K562 treated with DMSO at 1 percent for 12 hours (cell line): ENCODE measurements around the gene SNRNP35. TPM values are rescaled to one million over a fixed set of nuclear protein-coding genes. Genes with fewer than 3 reads are reported as not detected.

ENCODE experiments used
- total RNA-seq: library from RNA; unstranded; fragments of 300-600 nt; gene quantifications from 2 replicates; pipeline ENCODE4 v1.2.3, GENCODE V29; 2022; ENCODE audit not compliant: insufficient read depth

Gene SNRNP35, protein sequence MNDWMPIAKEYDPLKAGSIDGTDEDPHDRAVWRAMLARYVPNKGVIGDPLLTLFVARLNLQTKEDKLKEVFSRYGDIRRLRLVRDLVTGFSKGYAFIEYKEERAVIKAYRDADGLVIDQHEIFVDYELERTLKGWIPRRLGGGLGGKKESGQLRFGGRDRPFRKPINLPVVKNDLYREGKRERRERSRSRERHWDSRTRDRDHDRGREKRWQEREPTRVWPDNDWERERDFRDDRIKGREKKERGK
- total RNA-seq: 12.6 and 22.7 TPM in 2 replicates

DNA sequence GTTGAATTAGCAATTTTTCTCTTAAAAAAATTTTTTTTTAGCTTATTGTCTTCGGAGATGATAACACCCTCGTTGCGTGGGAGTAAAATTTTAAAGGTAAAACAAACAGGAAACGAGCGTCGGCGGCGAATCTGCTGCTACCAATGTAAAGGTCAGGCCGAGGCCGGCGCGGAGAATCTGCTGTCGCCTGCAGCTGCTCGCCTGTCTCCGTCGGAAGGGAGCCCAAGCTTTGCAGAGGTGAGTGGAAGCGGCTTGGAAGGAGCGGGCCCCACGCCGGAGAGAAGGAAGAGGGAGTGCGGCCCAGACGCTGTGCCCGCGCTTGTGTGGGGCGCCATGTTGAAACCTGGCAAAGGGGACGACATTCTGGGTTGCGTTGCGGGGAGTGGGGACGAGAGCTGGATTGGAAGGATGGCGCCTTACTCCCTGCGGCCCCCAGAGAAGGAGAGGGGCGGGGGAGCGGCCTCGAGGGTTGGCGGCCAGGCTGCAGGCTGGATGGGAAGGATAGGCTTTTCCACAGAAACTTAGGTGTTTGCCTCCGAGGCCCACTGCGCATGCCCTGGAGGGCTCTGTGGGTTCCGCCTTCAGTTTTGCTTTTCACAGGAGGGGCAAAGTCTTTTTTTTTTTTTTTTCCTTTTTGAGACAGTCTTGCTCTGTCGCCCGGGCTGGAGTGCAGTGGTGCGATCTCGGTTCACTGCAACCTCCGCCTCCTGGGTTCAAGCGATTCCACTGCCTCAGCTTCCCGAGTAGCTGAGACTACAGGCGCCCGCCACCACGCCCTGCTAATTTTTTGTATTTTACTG is at the start of gene SNRNP35:
SNRNP35 (plus strand) TSS at position 160 of the 800 bp plus-strand sequence. CDS start 7,402 bp downstream, outside the sequence.

DNA sequence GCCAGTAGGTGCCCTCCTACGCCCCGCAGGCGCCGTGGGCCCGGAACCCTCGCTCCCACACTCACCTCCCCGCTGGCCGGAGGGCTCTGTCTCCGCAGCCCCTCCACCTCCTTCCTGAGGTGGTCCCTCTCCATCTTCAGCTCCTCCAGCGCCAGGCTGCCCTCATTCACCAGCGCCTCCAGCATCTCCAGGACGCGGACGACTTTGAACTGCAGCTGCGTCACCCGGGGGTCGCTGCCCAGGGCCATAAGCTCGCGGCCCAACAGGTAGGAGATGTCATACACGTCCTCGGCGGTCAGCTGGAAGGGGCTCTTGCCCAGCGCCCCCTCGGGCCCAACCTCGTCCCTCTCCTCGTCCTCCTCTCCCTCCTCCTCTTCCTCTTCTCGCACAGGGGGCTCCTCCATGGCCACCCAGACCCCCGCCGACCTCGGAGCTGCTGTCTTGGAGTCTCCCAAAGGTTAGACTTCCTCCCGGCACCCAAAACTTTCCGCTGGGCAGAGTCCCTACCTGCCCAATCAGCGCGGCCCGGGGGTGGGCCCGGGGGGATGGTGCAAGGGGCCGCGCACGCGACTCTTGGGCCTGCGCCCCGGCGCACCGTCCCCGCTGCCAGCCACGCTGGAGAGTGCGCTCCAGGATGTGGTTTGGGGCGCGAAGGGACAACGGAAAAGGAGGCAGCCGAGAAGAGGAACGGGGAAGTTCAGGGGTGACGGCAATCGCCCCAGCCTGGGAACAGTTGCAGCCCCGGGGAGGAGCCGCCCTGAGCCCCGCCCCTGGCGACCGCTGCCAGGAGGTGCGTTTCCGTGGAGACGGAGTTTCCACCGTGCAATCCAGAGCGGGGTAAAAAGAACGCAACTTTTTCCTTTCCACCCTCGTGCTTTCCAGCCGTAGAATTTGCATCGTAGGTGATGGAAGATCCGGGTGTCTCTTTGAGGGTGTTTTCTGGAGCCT is 21.6 kb upstream of the SNRNP35 start, which contains the start of gene RILPL2:
RILPL2 (minus strand) TSS at position 668 of the 948 bp plus-strand sequence; CDS start at position 404, 264 bp downstream.

Other genes with a start within 250 kb of the SNRNP35 start
- 2.3 and 18.2 TPM in 2 replicates for gene MPHOSPH9, start 225.0 kb upstream of the SNRNP35 start, total RNA-seq
- gene MTRFR, start 224.7 kb upstream of the SNRNP35 start, total RNA-seq: 23.0 and 30.2 TPM in 2 replicates
- 37.6 and 64.0 TPM in 2 replicates for gene CDK2AP1, start 186.3 kb upstream of the SNRNP35 start, total RNA-seq
- 5.9 and 21.0 TPM in 2 replicates for gene SBNO1, start 93.3 kb upstream of the SNRNP35 start, total RNA-seq
- gene KMT5A, start 74.0 kb upstream of the SNRNP35 start, total RNA-seq: 48.7 and 93.1 TPM in 2 replicates
- 5.2 and 6.2 TPM in 2 replicates for gene RILPL2, start 21.5 kb upstream of the SNRNP35 start, total RNA-seq
- 5.1 and 10.8 TPM in 2 replicates for gene RILPL1, start 75.6 kb downstream of the SNRNP35 start, total RNA-seq
- gene TMED2, start 126.4 kb downstream of the SNRNP35 start, total RNA-seq: 82.1 and 143 TPM in 2 replicates
- 10.0 and 29.9 TPM in 2 replicates for gene DDX55, start 144.0 kb downstream of the SNRNP35 start, total RNA-seq
- gene EIF2B1, start 175.5 kb downstream of the SNRNP35 start, total RNA-seq: 28.9 and 57.8 TPM in 2 replicates
- gene GTF2H3, start 175.7 kb downstream of the SNRNP35 start, total RNA-seq: 7.1 and 22.0 TPM in 2 replicates
- 2.0 and 5.5 TPM in 2 replicates for gene TCTN2, start 213.0 kb downstream of the SNRNP35 start, total RNA-seq